ENCODE results near the gene TANK. TPM values are rescaled to one million over a fixed set of nuclear protein-coding genes. Genes with fewer than 3 reads are reported as not detected.
A peak's percentile ranks its signal among the peaks of the same experiment; 100 is the strongest.

TANK gene, protein sequence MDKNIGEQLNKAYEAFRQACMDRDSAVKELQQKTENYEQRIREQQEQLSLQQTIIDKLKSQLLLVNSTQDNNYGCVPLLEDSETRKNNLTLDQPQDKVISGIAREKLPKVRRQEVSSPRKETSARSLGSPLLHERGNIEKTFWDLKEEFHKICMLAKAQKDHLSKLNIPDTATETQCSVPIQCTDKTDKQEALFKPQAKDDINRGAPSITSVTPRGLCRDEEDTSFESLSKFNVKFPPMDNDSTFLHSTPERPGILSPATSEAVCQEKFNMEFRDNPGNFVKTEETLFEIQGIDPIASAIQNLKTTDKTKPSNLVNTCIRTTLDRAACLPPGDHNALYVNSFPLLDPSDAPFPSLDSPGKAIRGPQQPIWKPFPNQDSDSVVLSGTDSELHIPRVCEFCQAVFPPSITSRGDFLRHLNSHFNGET
- 100 to 1,000 TPM in 1 of 3 donors, 10 to 100 TPM in 2; 68.9 to 121 (median 76.1) TPM for total RNA-seq
- total RNA-seq (2013) = 174 TPM

DNA sequence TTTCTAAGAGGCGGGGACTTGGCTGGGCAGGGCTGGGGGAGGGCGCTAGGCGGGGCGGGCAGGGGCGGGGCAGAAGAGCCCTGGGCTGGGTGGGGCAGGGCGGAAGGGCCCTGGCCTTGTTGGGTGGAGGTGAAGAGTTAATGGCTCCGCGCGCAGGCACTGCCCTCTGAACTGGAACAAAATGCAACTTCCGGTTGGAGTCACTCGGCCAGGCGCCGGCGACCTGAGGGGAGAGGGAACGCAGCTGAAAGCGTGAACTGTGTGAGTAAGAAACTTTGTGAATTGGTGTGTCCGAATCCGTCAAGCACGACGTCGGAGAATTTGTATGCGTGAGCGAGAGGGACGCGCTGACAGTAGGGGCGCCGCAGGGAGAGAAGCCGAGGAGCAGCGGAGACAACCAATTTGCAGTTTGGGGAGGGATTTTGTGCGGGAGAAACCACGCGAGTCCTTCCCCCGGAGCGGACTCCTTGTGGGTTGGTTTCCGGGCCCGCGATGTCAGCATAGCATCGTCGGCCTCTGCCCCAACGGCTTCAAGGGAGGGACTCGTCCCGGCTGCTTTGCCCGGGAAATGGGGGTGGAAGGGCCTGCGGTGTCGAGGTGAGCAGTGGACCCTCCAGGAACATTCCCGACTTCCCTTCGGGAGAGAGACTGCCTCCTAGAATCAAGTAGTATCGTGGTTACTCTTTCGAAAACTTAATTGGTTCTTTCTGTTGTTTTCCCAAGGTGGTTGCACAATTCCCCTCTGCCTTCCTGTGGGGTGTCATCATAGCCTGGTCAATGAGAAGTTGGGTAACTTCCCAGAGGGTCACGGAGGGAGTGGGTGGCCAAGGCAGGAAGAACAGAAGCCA lies at the start of gene TANK:
TANK (plus strand) TSS at position 203 of the 848 bp plus-strand sequence. CDS start 19,235 bp downstream, outside the sequence.
- Mint-ChIP-seq H3K4me1 (peaks cover 27 to 35% of the 10 kb centered on the region in 2 donors), H3K4me3 (peak within 1 kb of the TSS; percentile 96), H3K27me3 (ENCODE audit: low read depth in 2 of 2) (peaks cover 0 to 2% of the 10 kb centered on the region in 2 donors), H3K9me3 (no peaks in the 10 kb centered on the region), H3K27ac (peak within 1 kb of the TSS; percentile 91 to 96), H3K36me3 (no peaks in the 10 kb centered on the region)
- Histone ChIP-seq H3K9me3 (ENCODE audit: control insufficient read depth, insufficient read depth, low read length) (no peaks in the 10 kb centered on the region), H3K27me3 (ENCODE audit: control insufficient read depth, insufficient read depth, low read length) (no peaks in the 10 kb centered on the region), H3K4me3 (ENCODE audit: low read length) (peak within 1 kb of the TSS; percentile 98), H3K36me3 (ENCODE audit: control insufficient read depth, insufficient read depth, low read length) (peaks cover 16% of the 10 kb centered on the region), H3K4me1 (ENCODE audit: control insufficient read depth, insufficient read depth, low read length) (no peaks in the 10 kb centered on the region), H3K27ac (ENCODE audit: low read length) (peak within 1 kb of the TSS; percentile 99)
- under 1% methylated on average over 50 of the region's 50 CpGs for WGBS (ENCODE audit: insufficient coverage)
- ATAC-seq = peak; percentile 90 to 96 (median 93)
- peak; percentile 82 to 95 for DNase-seq
- intact Hi-C loops (cut with micrococcal nuclease) = loop anchor here (1.0 to 2.0 kb wide), 2 partner anchors 24 to 148 kb away; partner anchors contain the start of gene PSMD14
- TF ChIP-seq, protein P1, sequence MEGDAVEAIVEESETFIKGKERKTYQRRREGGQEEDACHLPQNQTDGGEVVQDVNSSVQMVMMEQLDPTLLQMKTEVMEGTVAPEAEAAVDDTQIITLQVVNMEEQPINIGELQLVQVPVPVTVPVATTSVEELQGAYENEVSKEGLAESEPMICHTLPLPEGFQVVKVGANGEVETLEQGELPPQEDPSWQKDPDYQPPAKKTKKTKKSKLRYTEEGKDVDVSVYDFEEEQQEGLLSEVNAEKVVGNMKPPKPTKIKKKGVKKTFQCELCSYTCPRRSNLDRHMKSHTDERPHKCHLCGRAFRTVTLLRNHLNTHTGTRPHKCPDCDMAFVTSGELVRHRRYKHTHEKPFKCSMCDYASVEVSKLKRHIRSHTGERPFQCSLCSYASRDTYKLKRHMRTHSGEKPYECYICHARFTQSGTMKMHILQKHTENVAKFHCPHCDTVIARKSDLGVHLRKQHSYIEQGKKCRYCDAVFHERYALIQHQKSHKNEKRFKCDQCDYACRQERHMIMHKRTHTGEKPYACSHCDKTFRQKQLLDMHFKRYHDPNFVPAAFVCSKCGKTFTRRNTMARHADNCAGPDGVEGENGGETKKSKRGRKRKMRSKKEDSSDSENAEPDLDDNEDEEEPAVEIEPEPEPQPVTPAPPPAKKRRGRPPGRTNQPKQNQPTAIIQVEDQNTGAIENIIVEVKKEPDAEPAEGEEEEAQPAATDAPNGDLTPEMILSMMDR (IDR thresholded peaks at IDR 0.05) = no peak

DNA sequence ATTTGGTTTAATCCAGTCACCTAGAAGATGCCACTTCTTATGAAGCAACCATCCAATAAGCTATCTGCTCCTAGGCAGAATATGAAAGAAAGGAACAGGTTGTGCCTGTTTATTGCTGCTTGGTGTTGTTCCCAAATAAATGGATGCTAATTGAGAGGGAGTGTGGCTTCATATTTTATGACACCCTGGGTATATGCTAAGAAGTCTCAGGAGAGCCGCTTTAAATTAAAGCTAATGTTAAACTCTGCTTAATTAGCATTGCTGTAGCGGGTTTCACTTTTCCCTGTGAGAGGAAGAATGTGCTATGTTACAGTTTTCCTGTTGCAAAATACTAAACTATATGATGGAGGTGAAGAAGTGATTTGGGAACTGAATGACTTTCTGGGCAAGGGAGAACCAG lies 48.7 kb upstream of the TANK start:
- H3K27ac ChIP-seq (ENCODE audit: low read length) = no peak overlapping the region
- Mint-ChIP-seq H3K4me3 (no peak overlapping the region), H3K9me3 (no peaks in the 10 kb centered on the region), H3K27ac (no peak overlapping the region), H3K4me1 (no peaks in the 10 kb centered on the region), H3K36me3 (no peaks in the 10 kb centered on the region), H3K27me3 (ENCODE audit: low read depth in 2 of 2) (peaks cover 13 to 20% of the 10 kb centered on the region in 2 donors)
- ATAC-seq = no peak
- H3K4me1 ChIP-seq (ENCODE audit: control insufficient read depth, insufficient read depth, low read length) = no peaks in the 10 kb centered on the region
- TF ChIP-seq, protein P1 (IDR thresholded peaks at IDR 0.05) = no peak
- intact Hi-C loops (cut with micrococcal nuclease) = no loop called here
- H3K4me3 ChIP-seq (ENCODE audit: low read length) = no peak overlapping the region
- no peaks in the 10 kb centered on the region for H3K27me3 ChIP-seq (ENCODE audit: control insufficient read depth, insufficient read depth, low read length)
- no peaks in the 10 kb centered on the region for H3K36me3 ChIP-seq (ENCODE audit: control insufficient read depth, insufficient read depth, low read length)
- DNase-seq = no peak
- WGBS (ENCODE audit: insufficient coverage) = 90% methylated on average over 2 of the region's 2 CpGs
- no peaks in the 10 kb centered on the region for H3K9me3 ChIP-seq (ENCODE audit: control insufficient read depth, insufficient read depth, low read length)

DNA sequence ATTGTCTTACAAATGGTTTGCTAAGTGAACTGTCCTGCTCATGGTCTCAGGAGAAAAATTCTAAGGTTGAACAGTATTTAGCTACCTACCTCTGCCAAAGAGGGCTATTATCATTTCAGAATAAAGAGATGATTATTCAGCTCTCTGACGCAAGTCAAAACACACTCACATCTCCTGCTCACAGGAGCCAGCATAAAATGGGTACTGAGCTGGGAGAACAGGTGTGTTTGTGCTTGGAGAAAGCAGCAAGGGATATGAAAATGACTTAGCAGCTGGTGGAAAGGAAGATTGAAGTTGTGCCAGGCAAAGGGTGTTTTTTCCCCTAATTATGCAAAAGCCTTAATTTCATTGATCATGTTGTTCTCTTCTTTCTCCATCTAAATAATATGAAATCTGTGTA lies 47.3 kb upstream of the TANK start:
- no peaks in the 10 kb centered on the region for H3K4me1 Mint-ChIP-seq
- H3K9me3 Mint-ChIP-seq = no peaks in the 10 kb centered on the region
- no peak overlapping the region for H3K27ac ChIP-seq (ENCODE audit: low read length)
- DNase-seq (no peak), ATAC-seq (no peak)
- TF ChIP-seq, protein P1 (IDR thresholded peaks at IDR 0.05) = no peak
- H3K4me3 Mint-ChIP-seq = no peak overlapping the region
- no peaks in the 10 kb centered on the region for H3K36me3 ChIP-seq (ENCODE audit: control insufficient read depth, insufficient read depth, low read length)
- no peaks in the 10 kb centered on the region for H3K27me3 ChIP-seq (ENCODE audit: control insufficient read depth, insufficient read depth, low read length)
- H3K27ac Mint-ChIP-seq = no peak overlapping the region
- intact Hi-C loops (cut with micrococcal nuclease) = no loop called here
- H3K4me1 ChIP-seq (ENCODE audit: control insufficient read depth, insufficient read depth, low read length) = no peaks in the 10 kb centered on the region
- no peaks in the 10 kb centered on the region for H3K36me3 Mint-ChIP-seq
- no CpG with 5 or more reads among the region's 1 CpG for WGBS (ENCODE audit: insufficient coverage)
- no peaks in the 10 kb centered on the region for H3K9me3 ChIP-seq (ENCODE audit: control insufficient read depth, insufficient read depth, low read length)
- no peak overlapping the region for H3K4me3 ChIP-seq (ENCODE audit: low read length)
- H3K27me3 Mint-ChIP-seq (ENCODE audit: low read depth in 2 of 2) = peaks cover 15 to 20% of the 10 kb centered on the region in 2 donors
